H1 (cell line): Measurements from ENCODE around the gene CCR2. TPM values are rescaled to one million over a fixed set of nuclear protein-coding genes. Genes with fewer than 3 reads are reported as not detected.

ENCODE experiments used
- CTCF ChIA-PET: fragments of 300-600 bp; sonication (Branson Sonifier 250); formaldehyde crosslinking; loops from one replicate; lab custom pipeline; 2021; ENCODE audit not compliant: partially characterized antibody; lab: Charles Lee
- POLR2A ChIA-PET: fragments of 300-600 bp; sonication (Branson Sonifier 250); formaldehyde crosslinking; loops from one replicate; lab custom pipeline; 2021; ENCODE audit warnings: inconsistent platforms; ENCODE audit not compliant: partially characterized antibody; lab: Charles Lee
- DNase-seq, 2 experiments: peaks; one replicate each; pipeline versions ENCODE4 v3.0.0 to v3.0.0-alpha.2; 2010 to 2022; ENCODE audit warnings: low spot score in 2 of 2, low read depth in 1 of 2, mixed read lengths in 1 of 2
- FAIRE-seq: peaks from 2 replicates; lab custom pipeline; 2011; peaks lifted over from hg19 to GRCh38; lab: Jason Lieb, UNC
- H2AFZ ChIP-seq: 2 replicates; pipeline ENCODE4 v1.8.1; 2012; ENCODE audit warnings: low read length, inconsistent platforms
- H2AK5ac ChIP-seq: 2 replicates; pipeline ENCODE4 v1.6.1; 2013; ENCODE audit warnings: low read depth, low read length
- H2BK120ac ChIP-seq: replicated peaks from 2 replicates; pipeline ENCODE3; 2013; ENCODE audit warnings: low read depth, low read length, inconsistent platforms
- H2BK12ac ChIP-seq: 2 replicates; pipeline ENCODE4 v1.6.1; 2013; ENCODE audit warnings: low read depth, low read length
- H2BK15ac ChIP-seq: 2 replicates; pipeline ENCODE4 v1.6.1; 2013; ENCODE audit warnings: low read length
- H2BK20ac ChIP-seq: 2 replicates; pipeline ENCODE4 v1.6.1; 2013; ENCODE audit warnings: low read length
- H2BK5ac ChIP-seq: 2 replicates; pipeline ENCODE4 v1.6.1; 2013; ENCODE audit warnings: low read depth, low read length
- H3K14ac ChIP-seq: 2 replicates; pipeline ENCODE4 v1.6.1; 2013; ENCODE audit warnings: inconsistent platforms; ENCODE audit not compliant: insufficient read length
- H3K18ac ChIP-seq: 2 replicates; pipeline ENCODE4 v1.6.1; 2013; ENCODE audit warnings: low read length; ENCODE audit errors: extremely low read depth
- H3K23ac ChIP-seq: 2 replicates; pipeline ENCODE4 v1.6.1; 2013; ENCODE audit warnings: inconsistent platforms; ENCODE audit not compliant: insufficient read length
- H3K23me2 ChIP-seq: 2 replicates; pipeline ENCODE4 v1.6.1; 2013; ENCODE audit warnings: low read depth, low read length
- H3K27ac ChIP-seq: 2 replicates; pipeline ENCODE4 v1.6.1; 2011; ENCODE audit warnings: low read depth, low read length, inconsistent platforms
- H3K27me3 ChIP-seq, 4 experiments: replicated peaks in 1 of 4; 1 replicate in 1 of 4; 2 replicates in 3 of 4; pipeline versions ENCODE4 v1.6.1 to v1.8.1; 2011 to 2013; ENCODE audit warnings: low read length in 3 of 4, mild to moderate bottlenecking in 3 of 4, inconsistent platforms in 2 of 4, mixed read lengths in 2 of 4, moderate library complexity in 1 of 4; ENCODE audit not compliant: control insufficient read depth in 3 of 4, insufficient read depth in 3 of 4; ENCODE audit errors: extremely low read depth in 1 of 4
- H3K36me3 ChIP-seq, 4 experiments: 2 replicates each; pipeline versions ENCODE4 v1.6.1 to v1.8.1; 2011 to 2013; ENCODE audit warnings: mild to moderate bottlenecking in 4 of 4, low read length in 3 of 4, moderate library complexity in 2 of 4, control low read depth in 1 of 4, inconsistent platforms in 1 of 4; ENCODE audit not compliant: insufficient read depth in 4 of 4, control insufficient read depth in 2 of 4
- H3K4ac ChIP-seq: replicated peaks from 2 replicates; pipeline ENCODE3; 2013; ENCODE audit warnings: low read length, low read depth, mixed read lengths, inconsistent platforms; ENCODE audit not compliant: insufficient read length
- H3K4me1 ChIP-seq, 4 experiments: replicated peaks in 1 of 4; 1 replicate in 1 of 4; 2 replicates in 3 of 4; pipeline versions ENCODE4 v1.6.1 to v1.8.1; 2011 to 2013; ENCODE audit warnings: low read length in 3 of 4, inconsistent platforms in 2 of 4, mixed read lengths in 1 of 4; ENCODE audit not compliant: insufficient read depth in 4 of 4, control insufficient read depth in 3 of 4
- H3K4me2 ChIP-seq, 2 experiments: 2 replicates each; pipeline versions ENCODE4 v1.6.1 to v1.8.1; 2011 to 2013; ENCODE audit warnings: low read depth in 2 of 2, low read length in 2 of 2, control low read depth in 1 of 2, inconsistent platforms in 1 of 2, mild to moderate bottlenecking in 1 of 2; ENCODE audit not compliant: insufficient read depth in 1 of 2
- H3K4me3 ChIP-seq, 4 experiments: fragments of 200-600, 300-600 bp in 1 of 4; sonication (generic), shearing (Covaris generic), sonication (Bioruptor Twin) in 1 of 4; 2 replicates each; pipeline versions ENCODE4 v1.5.1 to v1.8.1; 2011 to 2016; ENCODE audit warnings: low read length in 4 of 4, low read depth in 3 of 4, control low read depth in 2 of 4, inconsistent platforms in 2 of 4, mild to moderate bottlenecking in 2 of 4, mixed read lengths in 1 of 4, moderate library complexity in 1 of 4; ENCODE audit not compliant: insufficient read depth in 2 of 4; ENCODE audit errors: extremely low read depth in 1 of 4
- H3K56ac ChIP-seq: replicated peaks from 2 replicates; pipeline ENCODE3; 2013; ENCODE audit warnings: low read depth, mild to moderate bottlenecking, mixed read lengths, low read length, inconsistent platforms; ENCODE audit not compliant: insufficient read length
- H3K79me1 ChIP-seq: 2 replicates; pipeline ENCODE4 v1.6.1; 2013; ENCODE audit warnings: low read depth, low read length, control low read depth
- H3K79me2 ChIP-seq, 2 experiments: 2 replicates each; pipeline versions ENCODE4 v1.6.1 to v1.8.1; 2012 to 2013; ENCODE audit warnings: low read length in 2 of 2, mild to moderate bottlenecking in 2 of 2, inconsistent platforms in 1 of 2; ENCODE audit not compliant: insufficient read depth in 2 of 2, control insufficient read depth in 1 of 2
- H3K9ac ChIP-seq, 4 experiments: replicated peaks in 1 of 4; 1 replicate in 1 of 4; 2 replicates in 3 of 4; pipeline versions ENCODE4 v1.6.1 to v1.8.1; 2011 to 2013; ENCODE audit warnings: low read depth in 3 of 4, low read length in 3 of 4, control low read depth in 2 of 4, mild to moderate bottlenecking in 2 of 4, moderate library complexity in 2 of 4, inconsistent platforms in 1 of 4; ENCODE audit errors: extremely low read depth in 1 of 4
- H3K9me3 ChIP-seq, 2 experiments: 2 replicates each; pipeline versions ENCODE4 v1.6.1 to v1.8.1; 2012 to 2013; ENCODE audit warnings: mild to moderate bottlenecking in 2 of 2, moderate library complexity in 2 of 2, control low read depth in 1 of 2, inconsistent platforms in 1 of 2, low read depth in 1 of 2, low read length in 1 of 2, mixed read lengths in 1 of 2; ENCODE audit not compliant: insufficient read depth in 2 of 2
- H4K20me1 ChIP-seq, 2 experiments: replicated peaks in 1 of 2; 2 replicates each; pipeline versions ENCODE3 to v1.8.1; 2011 to 2013; ENCODE audit warnings: inconsistent platforms in 2 of 2, low read length in 2 of 2, mild to moderate bottlenecking in 1 of 2; ENCODE audit not compliant: insufficient read depth in 2 of 2, control insufficient read depth in 1 of 2
- H4K5ac ChIP-seq: 2 replicates; pipeline ENCODE4 v1.6.1; 2013; ENCODE audit warnings: low read length, low read depth, mixed read lengths, inconsistent platforms; ENCODE audit not compliant: insufficient read length
- H4K8ac ChIP-seq: 2 replicates; pipeline ENCODE4 v1.8.0; 2013; ENCODE audit warnings: mild to moderate bottlenecking, moderate library complexity, low read length, inconsistent platforms; ENCODE audit not compliant: insufficient read depth; ENCODE audit errors: extremely low read depth
- H4K91ac ChIP-seq: replicated peaks from 2 replicates; pipeline ENCODE3; 2013; ENCODE audit warnings: low read length, mixed read lengths, inconsistent platforms; ENCODE audit not compliant: insufficient read length
- ASH2L ChIP-seq: fragments of 200-600, 300-600 bp; sonication (generic); IDR thresholded peaks from one replicate; pipeline ENCODE4 v1.7.1; 2017; ENCODE audit warnings: low read length
- ATF3 ChIP-seq: IDR thresholded peaks from 2 replicates; pipeline ENCODE4 v1.6.1; 2011; ENCODE audit warnings: low read depth, mild to moderate bottlenecking, low read length; ENCODE audit not compliant: insufficient read depth
- CTBP2 ChIP-seq: IDR thresholded peaks from 2 replicates; pipeline ENCODE4 v1.7.0; 2011; ENCODE audit warnings: borderline replicate concordance, mild to moderate bottlenecking, moderate library complexity, mixed read lengths, low read length; ENCODE audit not compliant: insufficient read depth, insufficient read length
- JUND ChIP-seq: IDR thresholded peaks from 2 replicates; pipeline ENCODE4 v1.6.1; 2011; ENCODE audit warnings: mild to moderate bottlenecking, improper control_type of control experiment, low read length
- KDM1A ChIP-seq: fragments of 200-600, 300-600 bp; sonication (generic); IDR thresholded peaks from 2 replicates; pipeline ENCODE4 v1.7.1; 2016; ENCODE audit warnings: mild to moderate bottlenecking, low read length, borderline replicate concordance
- NANOG ChIP-seq: IDR thresholded peaks from 2 replicates; pipeline ENCODE4 v1.6.1; 2011; ENCODE audit warnings: low read length, low read depth, mild to moderate bottlenecking, inconsistent platforms; ENCODE audit not compliant: insufficient read depth, poor library complexity, severe bottlenecking
- RBBP5 ChIP-seq: IDR thresholded peaks from 2 replicates; pipeline ENCODE4 v1.7.1; 2012; ENCODE audit warnings: low read depth, mild to moderate bottlenecking, inconsistent platforms, low read length, moderate library complexity, borderline replicate concordance
- SIRT6 ChIP-seq: IDR thresholded peaks from one replicate; pipeline ENCODE4 v1.7.1; 2012; ENCODE audit warnings: low read length, inconsistent platforms
- SP1 ChIP-seq: IDR thresholded peaks from 2 replicates; pipeline ENCODE4 v1.6.1; 2011; ENCODE audit warnings: low read depth, low read length
- TAF1 ChIP-seq: IDR thresholded peaks from 2 replicates; pipeline ENCODE4 v1.6.1; 2011; ENCODE audit warnings: mild to moderate bottlenecking, low read depth, low read length
- TCF12 ChIP-seq: IDR thresholded peaks from 2 replicates; pipeline ENCODE4 v1.6.1; 2011; ENCODE audit warnings: low read depth, mild to moderate bottlenecking, low read length
- TEAD4 ChIP-seq: IDR thresholded peaks from 2 replicates; pipeline ENCODE4 v1.6.1; 2012; ENCODE audit warnings: low read depth, low read length, inconsistent platforms, mixed read lengths
- ZNF274 ChIP-seq: IDR thresholded peaks from 2 replicates; pipeline ENCODE4 v1.7.0; 2012; ENCODE audit warnings: low read length, borderline replicate concordance; ENCODE audit errors: extremely low read depth
- WGBS, 2 experiments: shearing (Covaris generic) in 1 of 2; methylation state at CpG; one replicate each; pipeline versions ENCODE4 v1.1.6 to v1.1.7; 2013 to 2015; ENCODE audit warnings: low lambda C conversion rate in 2 of 2, mixed read lengths in 2 of 2, inconsistent platforms in 1 of 2, low coverage in 1 of 2, missing lambda C conversion rate in 1 of 2; ENCODE audit not compliant: insufficient replicate concordance in 2 of 2, insufficient coverage in 1 of 2, insufficient read length in 1 of 2; ENCODE audit errors: extremely low coverage in 1 of 2, missing lambda C conversion rate in 1 of 2; 5-methylcytosine and 5-hydroxymethylcytosine counted together
- polyA plus RNA-seq, 7 experiments: library from polyadenylated mRNA; depleted of rRNA in 3 of 7; stranded (reverse) in 5 of 7; unstranded in 2 of 7; fragments of >200 nt in 5 of 7; fragments of 200-250 nt in 2 of 7; gene quantifications; 1 replicate in 5 of 7; 2 replicates in 1 of 7; 4 replicates in 1 of 7; pipeline versions ENCODE4 v1.2.1 to v1.2.3, GENCODE V29; 2011 to 2013; ENCODE audit warnings: missing spikeins in 2 of 7, mixed read lengths in 2 of 7
- total RNA-seq: library from RNA; stranded (reverse); fragmentation: NEBNext Ultra II Directional; extraction: Animal tissue kit (Norgen Biotek cat#: 25700); gene quantifications from 2 replicates; pipeline ENCODE4 v1.2.1, GENCODE V29; 2021

The CCR2 gene
- total and polyA plus RNA-seq, 2 of the 8 experiments (the other 6 are each of a cell fraction or from before 2014, with no cell fraction given): not detected

DNA sequence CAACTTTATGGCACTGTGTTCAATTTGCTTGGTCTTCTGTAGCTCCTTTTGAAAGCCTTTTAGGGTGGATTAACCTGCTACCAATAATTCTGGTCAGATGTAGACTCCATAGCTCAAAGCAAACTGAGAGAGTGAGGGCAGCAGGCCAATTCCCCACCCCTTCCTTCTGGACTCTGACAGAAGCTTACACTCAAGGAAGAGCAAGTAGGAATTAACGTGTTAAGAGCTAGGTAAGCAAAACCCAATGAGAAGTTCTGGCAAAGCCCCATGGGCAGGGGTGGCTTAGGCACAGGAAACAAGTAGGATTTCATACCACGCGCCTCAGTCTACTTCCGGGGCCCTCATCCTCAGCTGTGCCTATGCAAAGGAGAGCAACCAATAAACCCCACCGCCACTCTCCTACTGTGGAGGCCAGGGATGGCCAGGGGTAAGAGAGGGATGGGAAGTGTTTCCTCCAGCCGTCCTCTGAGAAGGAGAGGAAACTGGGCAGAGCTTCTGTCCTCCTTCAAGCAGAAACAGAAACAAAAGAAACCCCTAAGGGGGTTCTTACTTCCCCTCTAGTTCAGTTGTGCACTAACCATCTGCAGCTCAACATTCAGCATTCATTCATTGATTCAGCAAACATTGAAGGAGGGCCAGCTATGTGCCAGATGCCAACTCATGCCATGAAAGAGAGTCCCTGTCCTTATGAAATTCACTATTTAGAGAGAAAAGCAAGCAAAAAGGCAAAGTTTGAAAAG is 29.5 kb downstream of the CCR2 start:
- Histone ChIP-seq H3K79me2 (no peaks in the 10 kb centered on the region), H3K4ac (no peak overlapping the region), H2BK12ac (no peak overlapping the region), H3K36me3 (no peaks in the 10 kb centered on the region), H3K4me3 (no peak overlapping the region), H2AFZ (no peak overlapping the region), H3K4me2 (no peak overlapping the region), H3K56ac (no peak overlapping the region), H2BK20ac (no peak overlapping the region), H4K8ac (no peak overlapping the region), H2BK120ac (no peak overlapping the region), H3K18ac (no peak overlapping the region), H3K9me3 (no peaks in the 10 kb centered on the region), H3K23me2 (no peaks in the 10 kb centered on the region), H3K27me3 (no peaks in the 10 kb centered on the region), H2BK5ac (no peak overlapping the region), H4K20me1 (no peaks in the 10 kb centered on the region), H3K14ac (no peak overlapping the region), H3K4me1 (peaks cover 0 to 14% (median 6%) of the 10 kb centered on the region in 4 experiments; a peak in 5 of 7 replicates), H3K23ac (no peak overlapping the region), H2AK5ac (no peak overlapping the region), H4K91ac (no peak overlapping the region), H3K27ac (no peak overlapping the region), H3K9ac (no peak overlapping the region), H2BK15ac (no peak overlapping the region), H3K79me1 (no peaks in the 10 kb centered on the region), H4K5ac (no peak overlapping the region)
- WGBS, 2 experiments: 90% methylated on average over 6 of the region's 6 CpGs; no CpG with 5 or more reads in 1 of the 2 experiments
- ChIA-PET CTCF (interaction anchor here (0.6 to 1.8 kb wide), 11 partner anchors 9 to 517 kb away, joined by 3 to 6 read pairs (median 3); no protein-coding TSS in a partner anchor), POLR2A (no interaction called here)
- FAIRE-seq: no peak
- DNase-seq: no peak
- no peak for TF ChIP-seq ASH2L
- no peak for TF ChIP-seq JUND
- TF ChIP-seq SP1: no peak
- no peak for TF ChIP-seq CTBP2
- no peak for TF ChIP-seq ATF3
- TF ChIP-seq RBBP5: no peak
- TF ChIP-seq NANOG: no peak
- TF ChIP-seq SIRT6: no peak
- TF ChIP-seq TAF1: no peak
- no peak for TF ChIP-seq TEAD4
- TF ChIP-seq KDM1A: no peak
- no peak for TF ChIP-seq TCF12
- TF ChIP-seq ZNF274: no peak
